GM12878 (cell line): ENCODE data around the gene SLFNL1. TPM values are rescaled to one million over a fixed set of nuclear protein-coding genes. Genes with fewer than 3 reads are reported as not detected.

Source experiments
- ATAC-seq: fragments of 200-7000 bp; cut with Tn5 transposase; 3 replicates; pipeline ENCODE4 v1.9.1; 2020; ENCODE audit warnings: mild to moderate bottlenecking, moderate library complexity
- BruUV-seq: library from RNA; stranded (reverse); fragments of 400-500 nt; replicated peaks from 2 replicates; lab custom pipeline; 2021; lab: Mats Ljungman, UMichigan
- CTCF ChIA-PET: fragments of 300-600 bp; sonication (Branson Sonifier 250); formaldehyde crosslinking; extraction: SDS; loops from one replicate; lab custom pipeline; 2021; ENCODE audit warnings: inconsistent platforms; lab: Yijun Ruan, JAX
- POLR2A ChIA-PET: fragments of 350-600 bp; formaldehyde crosslinking; extraction: SDS; loops from one replicate; lab custom pipeline; 2021; ENCODE audit warnings: inconsistent platforms; lab: Charles Lee
- RAD21 ChIA-PET: fragments of 300-600 bp; sonication (Branson Sonifier 250); formaldehyde crosslinking; loops from one replicate; lab custom pipeline; 2023; ENCODE audit warnings: antibody characterized with exemption; ENCODE audit not compliant: unreplicated experiment; lab: Charles Lee
- SMC1A ChIA-PET: fragments of 300-600 bp; sonication (Branson Sonifier 250); formaldehyde crosslinking; loops from one replicate; lab custom pipeline; 2023; ENCODE audit not compliant: unreplicated experiment, uncharacterized antibody; lab: Charles Lee
- DNase-seq: peaks from one replicate; pipeline ENCODE4 v3.0.0-alpha.2; 2011; ENCODE audit warnings: low read depth, low spot score
- FAIRE-seq: peaks from 3 replicates; lab custom pipeline; 2011; peaks lifted over from hg19 to GRCh38; lab: Jason Lieb, UNC
- H2AFZ ChIP-seq: 2 replicates; pipeline ENCODE4 v1.6.0; 2011; ENCODE audit warnings: low read depth, low read length, control low read depth; ENCODE audit not compliant: control insufficient read depth
- H3K27ac ChIP-seq: 2 replicates; pipeline ENCODE4 v1.5.1; 2011; ENCODE audit warnings: control low read depth; ENCODE audit not compliant: control insufficient read depth, insufficient read depth
- H3K27me3 ChIP-seq, 2 experiments: replicated peaks in 1 of 2; 2 replicates each; pipeline versions ENCODE4 v1.6.0 to v1.6.1; 2011; ENCODE audit warnings: low read length in 1 of 2; ENCODE audit not compliant: control insufficient read depth in 2 of 2, insufficient read depth in 2 of 2
- H3K36me3 ChIP-seq, 2 experiments: 2 replicates each; pipeline ENCODE4 v1.5.1; 2011; ENCODE audit warnings: low read length in 1 of 2; ENCODE audit not compliant: control insufficient read depth in 2 of 2, insufficient read depth in 2 of 2
- H3K4me1 ChIP-seq: 2 replicates; pipeline ENCODE4 v1.6.1; 2011; ENCODE audit warnings: mild to moderate bottlenecking, low read length, moderate library complexity, mixed read lengths; ENCODE audit not compliant: control insufficient read depth, insufficient read depth
- H3K4me2 ChIP-seq: 2 replicates; pipeline ENCODE4 v1.6.0; 2011; ENCODE audit warnings: control low read depth; ENCODE audit not compliant: control insufficient read depth, insufficient read depth
- H3K4me3 ChIP-seq: fragments of 200-600 bp; sonication (generic); 2 replicates; pipeline ENCODE4 v1.5.1; 2016
- H3K79me2 ChIP-seq: 2 replicates; pipeline ENCODE4 v1.6.0; 2011; ENCODE audit warnings: low read length; ENCODE audit not compliant: control insufficient read depth, insufficient read depth
- H3K9ac ChIP-seq: 2 replicates; pipeline ENCODE4 v1.8.0; 2011; ENCODE audit warnings: low read length, control low read depth, mixed read lengths; ENCODE audit not compliant: control insufficient read depth, insufficient read depth
- H3K9me3 ChIP-seq: replicated peaks from 3 replicates; pipeline ENCODE4 v1.5.1; 2011; ENCODE audit warnings: mild to moderate bottlenecking, low read length; ENCODE audit not compliant: control insufficient read depth, insufficient read depth
- H4K20me1 ChIP-seq: 2 replicates; pipeline ENCODE4 v1.6.0; 2011; ENCODE audit not compliant: control insufficient read depth, insufficient read depth
- CEBPZ ChIP-seq: fragments of 150-350 bp; IDR thresholded peaks from 2 replicates; pipeline ENCODE4 v1.6.1; 2016; ENCODE audit warnings: low read depth, low read length
- CREM ChIP-seq: IDR thresholded peaks from 2 replicates; pipeline ENCODE4 v1.6.1; 2014; ENCODE audit warnings: antibody characterized with exemption, low read depth
- EED ChIP-seq: sonication (generic); IDR thresholded peaks from 2 replicates; pipeline ENCODE4 v1.6.1; 2016; ENCODE audit warnings: antibody characterized with exemption, low read depth
- IKZF1 ChIP-seq: fragments of 450-650 bp; conservative IDR thresholded peaks from 2 replicates; pipeline ENCODE4 v1.6.1; 2017; ENCODE audit warnings: antibody characterized with exemption, mild to moderate bottlenecking
- JUNB ChIP-seq: IDR thresholded peaks from 2 replicates; pipeline ENCODE4 v1.6.1; 2016; ENCODE audit warnings: antibody characterized with exemption, mild to moderate bottlenecking
- MLLT1 ChIP-seq: fragments of 450-650 bp; IDR thresholded peaks from 2 replicates; pipeline ENCODE4 v1.6.1; 2016; ENCODE audit warnings: mild to moderate bottlenecking
- PAX8 ChIP-seq: fragments of 450-650 bp; IDR thresholded peaks from 2 replicates; pipeline ENCODE4 v1.6.1; 2017; ENCODE audit warnings: mild to moderate bottlenecking, moderate library complexity
- RBBP5 ChIP-seq: fragments of 200-600 bp; sonication (generic); conservative IDR thresholded peaks from 2 replicates; pipeline ENCODE4 v1.6.1; 2016
- SMAD1 ChIP-seq: fragments of 450-650 bp; IDR thresholded peaks from 2 replicates; pipeline ENCODE4 v1.6.1; 2018; ENCODE audit warnings: mild to moderate bottlenecking, low read depth; ENCODE audit not compliant: partially characterized antibody
- SMC3 ChIP-seq: IDR thresholded peaks from 2 replicates; pipeline ENCODE4 v1.6.1; 2011; ENCODE audit warnings: low read length, improper control_type of control experiment, borderline replicate concordance
- SPI1 ChIP-seq: IDR thresholded peaks from 2 replicates; pipeline ENCODE4 v1.6.1; 2011; ENCODE audit warnings: low read depth, mild to moderate bottlenecking, low read length, moderate library complexity, borderline replicate concordance; ENCODE audit not compliant: insufficient read depth
- SUPT20H ChIP-seq: IDR thresholded peaks from 2 replicates; pipeline ENCODE4 v1.6.1; 2011; ENCODE audit warnings: low read depth, mild to moderate bottlenecking, low read length, moderate library complexity, borderline replicate concordance; ENCODE audit not compliant: control insufficient read depth
- SUZ12 ChIP-seq: fragments of 200-600 bp; sonication (generic); IDR thresholded peaks from one replicate; pipeline ENCODE4 v1.6.1; 2018; ENCODE audit warnings: antibody characterized with exemption, mild to moderate bottlenecking; ENCODE audit not compliant: unreplicated experiment
- TAF1 ChIP-seq: IDR thresholded peaks from 2 replicates; pipeline ENCODE4 v1.6.1; 2011; ENCODE audit warnings: mild to moderate bottlenecking, low read depth, low read length, borderline replicate concordance
- TCF12 ChIP-seq: IDR thresholded peaks from 2 replicates; pipeline ENCODE4 v1.6.1; 2011; ENCODE audit warnings: low read depth, mild to moderate bottlenecking, low read length
- YBX1 ChIP-seq: fragments of 450-650 bp; IDR thresholded peaks from 2 replicates; pipeline ENCODE4 v1.6.1; 2016; ENCODE audit warnings: antibody characterized with exemption
- ZNF217 ChIP-seq: fragments of 450-650 bp; IDR thresholded peaks from 2 replicates; pipeline ENCODE4 v1.6.1; 2017; ENCODE audit warnings: antibody characterized with exemption, mild to moderate bottlenecking
- ZNF24 ChIP-seq: fragments of 450-650 bp; IDR thresholded peaks from 2 replicates; pipeline ENCODE4 v1.6.1; 2017; ENCODE audit warnings: antibody characterized with exemption, mild to moderate bottlenecking
- WGBS: methylation state at CpG from one replicate; pipeline ENCODE4 v1.1.6; 2016; ENCODE audit warnings: low lambda C conversion rate; ENCODE audit not compliant: insufficient replicate concordance, insufficient coverage; ENCODE audit errors: missing lambda C conversion rate; 5-methylcytosine and 5-hydroxymethylcytosine counted together
- in situ Hi-C: fragments of 300-500 bp; cut with MboI; formaldehyde crosslinking; loops from 9 replicates; pipeline ENCODE4 v1.14.3; 2018; ENCODE audit warnings: mixed read lengths
- intact Hi-C: fragments of 100-400 bp; cut with micrococcal nuclease; formaldehyde crosslinking; loops from one replicate; pipeline ENCODE4 v1.14.2; 2022; ENCODE audit not compliant: unreplicated experiment
- polyA plus RNA-seq, 11 experiments: library from polyadenylated mRNA; depleted of rRNA in 4 of 11; unstranded in 6 of 11; stranded (reverse) in 5 of 11; fragments of >200 nt; fragmentation: Nextera tagmentation in 4 of 11; fragmentation: Illumina TruSeq in 1 of 11; extraction: Ambion mirVana in 4 of 11; extraction: Trizol in 1 of 11; gene quantifications; 1 replicate in 1 of 11; 2 replicates in 10 of 11; pipeline versions ENCODE4 v1.2.1 to v1.2.3, GENCODE V29; 2011 to 2016; ENCODE audit warnings: inconsistent platforms in 2 of 11, missing spikeins in 2 of 11, low read depth in 1 of 11
- total RNA-seq, 4 experiments: library from RNA; depleted of rRNA in 3 of 4; stranded (reverse); fragments of >200 nt in 3 of 4; fragmentation: Illumina TruSeq in 1 of 4; extraction: Trizol in 1 of 4; gene quantifications; 2 replicates each; pipeline versions ENCODE4 v1.2.1 to v1.2.3, GENCODE V29; 2013 to 2021
- TF ChIP-seq, protein P1 (sequence below): IDR thresholded peaks from 2 replicates; pipeline ENCODE4 v1.6.1; 2011; ENCODE audit warnings: mild to moderate bottlenecking, low read depth, low read length, moderate library complexity; ENCODE audit not compliant: insufficient replicate concordance
- TF ChIP-seq, protein P2 (sequence below): IDR thresholded peaks from 2 replicates; pipeline ENCODE4 v1.6.1; 2012; ENCODE audit warnings: low read length, inconsistent platforms

Gene SLFNL1
- total and polyA plus RNA-seq, 10 of the 15 experiments (the other 5 are each of a cell fraction or from before 2014, with no cell fraction given) = 0.05 to 0.98 (median 0.16) TPM; not detected in 2

- no TSS peak for BruUV-seq
- Histone ChIP-seq H3K36me3 (peaks cover 20 to 25% of the 10 kb centered on the region in 2 experiments), H3K4me1 (no peaks in the 10 kb centered on the region), H3K9ac (no peak overlapping the region), H3K4me2 (no peak overlapping the region), H3K9me3 (no peaks in the 10 kb centered on the region), H3K27me3 (no peaks in the 10 kb centered on the region), H3K4me3 (no peak overlapping the region), H4K20me1 (no peaks in the 10 kb centered on the region), H3K79me2 (no peaks in the 10 kb centered on the region; the same call in 1 of the 2 replicates), H3K27ac (no peak overlapping the region), H2AFZ (no peak overlapping the region)
- FAIRE-seq (no peak), ATAC-seq (no peak), DNase-seq (no peak)
- WGBS = 87% methylated on average over 8 of the region's 8 CpGs
- ChIA-PET POLR2A (no interaction called here), CTCF (interaction anchor here (0.6 to 0.9 kb wide), 2 partner anchors 44 to 98 kb away, joined by 3 read pairs; no protein-coding TSS in a partner anchor), RAD21 (no interaction called here), SMC1A (no interaction called here)
- in situ Hi-C loops = no loop called here
- intact Hi-C loops = no loop called here
- no peak for TF ChIP-seq SMAD1
- TF ChIP-seq YBX1 = no peak
- no peak for TF ChIP-seq RBBP5
- TF ChIP-seq TCF12 = no peak
- TF ChIP-seq, protein P1, sequence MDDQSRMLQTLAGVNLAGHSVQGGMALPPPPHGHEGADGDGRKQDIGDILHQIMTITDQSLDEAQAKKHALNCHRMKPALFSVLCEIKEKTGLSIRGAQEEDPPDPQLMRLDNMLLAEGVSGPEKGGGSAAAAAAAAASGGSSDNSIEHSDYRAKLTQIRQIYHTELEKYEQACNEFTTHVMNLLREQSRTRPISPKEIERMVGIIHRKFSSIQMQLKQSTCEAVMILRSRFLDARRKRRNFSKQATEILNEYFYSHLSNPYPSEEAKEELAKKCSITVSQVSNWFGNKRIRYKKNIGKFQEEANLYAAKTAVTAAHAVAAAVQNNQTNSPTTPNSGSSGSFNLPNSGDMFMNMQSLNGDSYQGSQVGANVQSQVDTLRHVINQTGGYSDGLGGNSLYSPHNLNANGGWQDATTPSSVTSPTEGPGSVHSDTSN = no peak
- TF ChIP-seq MLLT1 = no peak
- TF ChIP-seq TAF1 = no peak
- TF ChIP-seq PAX8 = no peak
- TF ChIP-seq, protein P2, sequence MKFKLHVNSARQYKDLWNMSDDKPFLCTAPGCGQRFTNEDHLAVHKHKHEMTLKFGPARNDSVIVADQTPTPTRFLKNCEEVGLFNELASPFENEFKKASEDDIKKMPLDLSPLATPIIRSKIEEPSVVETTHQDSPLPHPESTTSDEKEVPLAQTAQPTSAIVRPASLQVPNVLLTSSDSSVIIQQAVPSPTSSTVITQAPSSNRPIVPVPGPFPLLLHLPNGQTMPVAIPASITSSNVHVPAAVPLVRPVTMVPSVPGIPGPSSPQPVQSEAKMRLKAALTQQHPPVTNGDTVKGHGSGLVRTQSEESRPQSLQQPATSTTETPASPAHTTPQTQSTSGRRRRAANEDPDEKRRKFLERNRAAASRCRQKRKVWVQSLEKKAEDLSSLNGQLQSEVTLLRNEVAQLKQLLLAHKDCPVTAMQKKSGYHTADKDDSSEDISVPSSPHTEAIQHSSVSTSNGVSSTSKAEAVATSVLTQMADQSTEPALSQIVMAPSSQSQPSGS = no peak
- TF ChIP-seq SUPT20H = no peak
- no peak for TF ChIP-seq JUNB
- TF ChIP-seq ZNF24 = no peak
- TF ChIP-seq CREM = no peak
- TF ChIP-seq IKZF1 = no peak
- no peak for TF ChIP-seq EED
- TF ChIP-seq CEBPZ = no peak
- no peak for TF ChIP-seq SUZ12
- no peak for TF ChIP-seq SMC3
- TF ChIP-seq SPI1 = no peak
- no peak for TF ChIP-seq ZNF217
Observed at GRCh38 chr1:40997096-40997495, 24.4 kb downstream of the SLFNL1 start.
